BJ (cell line): ENCODE results near the gene BARX1. TPM values are rescaled to one million over a fixed set of nuclear protein-coding genes. Genes with fewer than 3 reads are reported as not detected.

ENCODE experiments used
- CTCF ChIA-PET: fragments of 350-600 bp; formaldehyde crosslinking; extraction: SDS; loops from one replicate; lab custom pipeline; 2021; ENCODE audit warnings: antibody characterized with exemption, inconsistent platforms; lab: Yijun Ruan, JAX
- POLR2A ChIA-PET: fragments of 300-600 bp; sonication (Branson Sonifier 250); formaldehyde crosslinking; extraction: SDS; loops from one replicate; lab custom pipeline; 2021; ENCODE audit warnings: antibody characterized with exemption; lab: Charles Lee
- DNase-seq: peaks from one replicate; pipeline ENCODE4 v3.0.0-alpha.2; 2011; ENCODE audit warnings: low read depth
- H3K27me3 ChIP-seq: 2 replicates; pipeline ENCODE4 v1.6.0; 2011; ENCODE audit warnings: low read length; ENCODE audit not compliant: control insufficient read depth, insufficient read depth
- H3K36me3 ChIP-seq: 2 replicates; pipeline ENCODE4 v1.5.1; 2011; ENCODE audit warnings: low read length; ENCODE audit not compliant: control insufficient read depth, insufficient read depth
- H3K4me3 ChIP-seq: 2 replicates; pipeline ENCODE4 v1.5.1; 2011; ENCODE audit warnings: low read depth, mild to moderate bottlenecking, control low read depth, low read length
- CTCF ChIP-seq: IDR thresholded peaks from 2 replicates; pipeline ENCODE4 v1.5.1; 2011; ENCODE audit warnings: low read depth, mild to moderate bottlenecking, control low read depth, inconsistent platforms, low read length, moderate library complexity; ENCODE audit not compliant: insufficient read depth
- polyA plus RNA-seq: library from polyadenylated mRNA; depleted of rRNA; stranded (reverse); fragments of >200 nt; gene quantifications from 2 replicates; pipeline ENCODE4 v1.2.3, GENCODE V29; 2011; rRNA removed

Gene BARX1
- polyA plus RNA-seq, 1 experiment = not detected

- H3K36me3 ChIP-seq = no peaks in the 10 kb centered on the region
- no peak for TF ChIP-seq CTCF
- DNase-seq = no peak
- no peak overlapping the region for H3K4me3 ChIP-seq
- CTCF ChIA-PET = no interaction called here
- H3K27me3 ChIP-seq = no peaks in the 10 kb centered on the region
- POLR2A ChIA-PET = no interaction called here
Measured at GRCh38 chr9:93903886-93904648, 51.1 kb downstream of the BARX1 start.

- DNase-seq = no peak
- POLR2A ChIA-PET = no interaction called here
- CTCF ChIA-PET = no interaction called here
- Histone ChIP-seq H3K27me3 (no peaks in the 10 kb centered on the region), H3K4me3 (no peak overlapping the region), H3K36me3 (no peaks in the 10 kb centered on the region)
- no peak for TF ChIP-seq CTCF
Measured at GRCh38 chr9:93902780-93903655, 52.1 kb downstream of the BARX1 start.

- TF ChIP-seq CTCF = no peak
- Histone ChIP-seq H3K4me3 (no peak overlapping the region), H3K27me3 (no peaks in the 10 kb centered on the region), H3K36me3 (no peaks in the 10 kb centered on the region)
- ChIA-PET POLR2A (no interaction called here), CTCF (no interaction called here)
- no peak for DNase-seq
Measured at GRCh38 chr9:93902051-93902779, 52.9 kb downstream of the BARX1 start.

Other genes with a start within 250 kb of the BARX1 start
- 4.8 and 6.4 TPM in 2 replicates for gene PTPDC1, start 129.1 kb upstream of the BARX1 start, polyA plus RNA-seq